ENCODE measurements around the gene PRKAR2B.
"Not testable (repeated sequence)": the region's sequence is repeated elsewhere in the genome, so short reads cannot be mapped to it uniquely, and the experiment has no call there.

Gene PRKAR2B

DNA sequence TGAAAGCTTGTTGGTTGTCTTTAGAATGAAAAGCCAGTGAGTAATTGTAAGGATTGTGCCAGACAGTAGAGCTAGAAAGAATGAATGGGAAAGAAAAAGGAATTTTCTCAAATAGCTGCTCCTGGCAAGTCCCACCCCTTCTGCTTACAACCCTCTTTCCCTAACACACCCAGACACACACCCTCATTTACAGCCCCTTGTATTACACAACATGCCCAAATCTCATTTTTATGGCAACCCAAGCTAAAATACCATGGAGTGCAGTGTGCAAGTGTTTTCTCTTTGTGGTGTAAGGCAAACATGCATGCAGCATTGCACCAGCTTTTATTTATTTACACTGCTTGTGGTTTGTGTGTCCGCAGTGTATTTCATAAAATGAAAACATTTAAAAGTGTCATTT lies 1.5 kb downstream of the PRKAR2B start:
- DNase-seq (ENCODE audit: extremely low spot score, insufficient read length, low read depth) (no peak), FAIRE-seq (no peak)

DNA sequence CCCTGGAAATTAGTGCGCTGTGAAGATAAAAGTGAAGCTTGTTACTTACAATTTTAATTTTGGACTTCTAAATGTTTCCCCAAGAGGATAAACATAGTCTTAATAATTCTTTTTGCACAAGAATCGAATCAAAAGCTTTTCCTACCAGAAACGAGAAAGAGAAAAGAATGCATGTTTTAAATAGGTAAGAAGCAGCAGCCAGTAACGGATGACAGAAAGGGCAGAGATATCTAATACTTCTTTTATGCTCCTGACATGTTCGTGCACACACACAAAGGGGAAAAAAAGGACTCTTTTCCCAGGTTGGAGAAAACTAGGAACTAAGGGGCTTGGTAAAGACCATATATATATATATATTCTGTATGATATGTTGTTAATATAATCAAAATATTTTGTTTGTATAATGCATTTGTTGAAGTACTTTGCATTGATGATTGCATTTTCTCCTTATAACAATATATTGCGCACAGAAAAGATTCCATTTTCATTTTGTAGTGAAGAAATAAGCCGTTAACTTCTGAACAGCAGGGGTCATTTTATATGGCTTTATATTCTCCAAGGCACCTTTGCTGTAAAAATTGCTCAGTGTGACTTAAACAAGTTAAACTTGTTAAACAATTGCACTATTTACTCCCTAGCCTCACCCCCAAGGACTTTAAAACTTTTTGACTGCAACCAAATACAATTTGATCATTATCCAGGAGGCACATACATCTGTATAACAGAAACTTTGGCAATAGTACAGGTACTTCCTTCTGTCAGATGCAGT lies 2.2 kb downstream of the PRKAR2B start:
- DNase-seq (ENCODE audit: extremely low spot score, insufficient read length, low read depth) (no peak), FAIRE-seq (no peak)

DNA sequence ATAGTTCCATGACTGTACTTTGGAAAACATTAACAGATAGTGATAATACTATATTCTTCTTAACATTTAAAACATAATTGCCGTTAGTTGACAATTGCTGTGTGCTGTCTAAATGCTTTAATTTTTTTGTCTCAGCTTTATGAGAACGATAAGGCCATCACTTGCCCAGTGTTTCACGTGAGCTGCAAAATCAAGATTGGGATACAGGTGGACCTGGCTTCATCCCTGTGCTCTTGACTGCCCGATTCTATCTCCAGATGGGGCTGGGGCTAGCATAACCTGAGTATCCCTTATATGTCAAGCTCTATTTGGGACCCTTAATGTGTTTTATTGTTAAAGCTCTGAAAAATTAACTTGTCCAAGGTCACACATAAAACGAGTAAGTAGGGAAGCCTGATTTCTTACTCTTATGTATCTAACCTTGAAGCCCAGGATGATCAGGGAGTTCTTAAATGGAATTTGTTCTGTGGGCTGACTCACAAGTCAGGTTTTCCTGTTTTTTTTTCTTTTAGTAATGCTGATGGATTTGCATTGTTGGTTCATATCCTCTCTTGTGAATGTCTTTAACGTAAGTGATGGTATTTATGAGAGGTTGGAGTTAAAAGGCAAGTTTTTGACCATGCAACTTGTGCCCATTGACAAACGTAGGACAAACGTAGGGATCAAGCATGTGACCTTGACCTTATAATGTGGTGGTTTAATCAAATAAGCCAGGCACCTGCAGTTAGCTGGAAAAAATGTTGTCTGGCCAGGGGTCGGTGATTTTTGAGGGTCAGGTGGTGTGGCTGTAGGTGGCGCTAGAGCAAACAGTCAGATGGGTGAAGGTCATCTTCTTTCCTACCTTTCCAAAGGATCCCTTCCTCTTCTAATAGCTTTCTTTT lies 3.6 kb downstream of the PRKAR2B start:
- FAIRE-seq = no peak
- no peak for DNase-seq (ENCODE audit: extremely low spot score, insufficient read length, low read depth)

DNA sequence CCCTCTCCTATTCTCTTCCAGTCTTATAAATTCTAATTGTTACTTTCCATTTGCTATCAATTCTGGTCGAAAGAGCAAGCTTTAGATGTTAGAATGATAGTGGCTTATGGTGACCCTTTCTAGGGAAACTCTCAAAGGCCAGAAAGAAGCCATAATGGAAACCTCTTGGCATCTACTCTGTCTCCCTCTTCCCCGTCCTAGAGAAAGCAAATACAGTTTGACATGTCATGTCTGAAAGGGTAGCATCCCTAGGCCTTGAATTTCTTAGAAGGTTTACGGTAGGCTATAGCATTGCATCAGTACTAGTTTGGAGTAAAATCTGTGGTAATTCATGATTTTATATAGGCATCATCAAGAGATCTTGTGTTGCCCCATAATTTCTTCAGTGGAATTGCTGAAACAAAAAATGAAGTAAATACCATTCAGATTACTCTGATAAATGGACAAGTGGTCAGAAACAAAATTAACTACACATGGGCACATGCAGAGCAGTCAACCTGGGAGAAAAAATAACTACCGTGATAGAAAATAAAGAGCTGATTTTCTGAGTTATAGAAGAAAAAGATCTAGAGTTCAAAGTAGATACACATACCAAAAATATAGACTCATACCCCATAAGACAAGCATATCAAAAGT lies 4.4 kb downstream of the PRKAR2B start:
- FAIRE-seq (no peak), DNase-seq (ENCODE audit: extremely low spot score, insufficient read length, low read depth) (no peak)

DNA sequence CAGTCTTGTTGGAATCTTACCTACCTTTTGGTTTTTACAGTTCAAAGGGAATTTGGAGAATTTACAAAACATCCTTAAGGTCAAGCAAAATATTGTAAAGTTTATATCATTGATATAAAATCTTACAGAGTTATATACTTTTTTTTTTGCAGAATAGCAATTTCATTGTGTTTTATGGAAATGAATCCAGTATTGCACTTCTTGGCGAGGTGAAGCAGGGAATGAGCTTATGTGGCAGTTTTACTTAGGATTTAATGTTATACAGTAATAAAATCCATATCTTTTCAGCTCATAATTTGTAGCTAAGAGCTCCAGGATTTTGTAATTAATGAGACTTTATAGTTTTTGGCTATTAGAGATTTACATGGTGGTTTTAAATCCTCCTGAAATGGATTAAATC lies 5.0 kb downstream of the PRKAR2B start:
- FAIRE-seq (no peak), DNase-seq (ENCODE audit: extremely low spot score, insufficient read length, low read depth) (no peak)

DNA sequence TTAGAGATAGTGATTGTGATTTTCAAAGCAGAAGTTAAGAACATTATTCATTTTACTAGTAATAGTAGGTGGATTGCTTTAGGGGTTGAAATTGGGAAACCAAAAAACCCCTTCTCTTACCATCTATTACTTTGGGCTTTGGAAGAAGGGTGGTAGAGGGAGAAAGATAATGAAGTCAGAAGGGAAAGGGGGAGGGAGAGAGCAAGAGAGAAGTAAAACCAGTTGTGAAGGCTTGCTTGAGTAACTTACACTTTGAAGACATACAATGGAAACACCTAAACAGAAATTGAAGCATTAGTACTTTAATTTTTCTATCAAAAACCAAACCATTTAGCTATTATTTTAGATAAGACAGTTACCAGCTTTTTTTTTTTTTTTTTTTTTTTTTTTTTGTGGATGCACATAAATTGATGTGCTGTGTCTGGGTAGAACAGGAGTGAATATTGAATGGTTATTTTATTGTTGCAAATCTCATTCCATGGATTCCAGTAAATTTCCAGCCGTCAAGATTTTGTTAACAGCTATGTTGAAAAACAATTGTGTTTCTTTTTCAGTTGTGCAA lies 5.5 kb downstream of the PRKAR2B start:
- FAIRE-seq = no peak

DNA sequence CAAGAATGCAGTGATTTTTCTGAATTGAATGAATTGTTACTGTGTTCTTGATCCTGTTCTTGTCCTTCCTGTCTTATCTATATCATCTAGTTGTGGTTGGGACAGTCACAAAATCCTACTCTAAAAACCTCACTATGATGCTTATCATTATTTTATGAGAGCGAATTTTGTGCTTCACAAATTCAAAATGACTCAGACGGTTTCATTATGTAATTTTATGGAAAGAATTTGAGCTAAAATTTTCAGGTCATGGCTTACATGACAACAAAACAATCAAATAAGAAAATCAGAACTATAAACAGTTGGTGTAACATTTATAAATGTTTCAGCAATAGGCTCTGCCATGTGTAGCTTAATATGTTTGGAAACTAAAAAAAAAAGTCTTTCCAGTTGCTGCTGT lies 6.9 kb downstream of the PRKAR2B start:
- FAIRE-seq (no peak), DNase-seq (ENCODE audit: extremely low spot score, insufficient read length, low read depth) (no peak)

More for the DNA sequence above, 5.5 kb downstream of the PRKAR2B start:
- DNase-seq (ENCODE audit: extremely low spot score, insufficient read length, low read depth) = no peak

DNA sequence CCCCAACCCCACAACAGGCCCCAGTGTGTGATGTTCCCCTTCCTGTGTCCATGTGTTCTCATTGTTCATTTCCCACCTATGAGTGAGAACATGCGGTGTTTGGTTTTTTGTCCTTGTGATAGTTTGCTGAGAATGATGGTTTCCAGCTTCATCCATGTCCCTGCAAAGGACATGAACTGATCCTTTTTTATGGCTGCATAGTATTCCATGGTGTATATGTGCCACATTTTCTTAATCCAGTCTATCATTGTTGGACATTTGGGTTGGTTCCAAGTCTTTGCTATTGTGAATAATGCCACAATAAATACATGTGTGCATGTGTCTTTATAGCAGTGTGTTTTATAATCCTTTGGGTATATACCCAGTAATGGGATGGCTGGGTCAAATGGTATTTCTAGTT lies 10.5 kb downstream of the PRKAR2B start:
- not testable (repeated sequence) for FAIRE-seq; DNase-seq (ENCODE audit: extremely low spot score, insufficient read length, low read depth)

DNA sequence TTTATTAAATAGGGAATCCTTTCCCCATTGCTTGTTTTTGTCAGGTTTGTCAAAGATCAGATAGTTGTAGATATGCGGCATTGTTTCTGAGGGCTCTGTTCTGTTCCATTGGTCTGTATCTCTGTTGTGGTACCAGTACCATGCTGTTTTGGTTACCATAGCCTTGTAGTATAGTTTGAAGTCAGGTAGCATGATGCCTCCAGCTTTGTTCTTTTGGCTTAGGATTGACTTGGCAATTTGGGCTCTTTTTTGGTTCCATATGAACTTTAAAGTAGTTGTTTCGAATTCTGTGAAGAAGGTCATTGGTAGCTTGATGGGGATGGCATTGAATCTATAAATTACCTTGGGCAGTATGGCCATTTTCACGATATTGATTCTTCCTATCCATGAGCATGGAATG lies 11.6 kb downstream of the PRKAR2B start:
- DNase-seq (ENCODE audit: extremely low spot score, insufficient read length, low read depth); FAIRE-seq: not testable (repeated sequence)

DNA sequence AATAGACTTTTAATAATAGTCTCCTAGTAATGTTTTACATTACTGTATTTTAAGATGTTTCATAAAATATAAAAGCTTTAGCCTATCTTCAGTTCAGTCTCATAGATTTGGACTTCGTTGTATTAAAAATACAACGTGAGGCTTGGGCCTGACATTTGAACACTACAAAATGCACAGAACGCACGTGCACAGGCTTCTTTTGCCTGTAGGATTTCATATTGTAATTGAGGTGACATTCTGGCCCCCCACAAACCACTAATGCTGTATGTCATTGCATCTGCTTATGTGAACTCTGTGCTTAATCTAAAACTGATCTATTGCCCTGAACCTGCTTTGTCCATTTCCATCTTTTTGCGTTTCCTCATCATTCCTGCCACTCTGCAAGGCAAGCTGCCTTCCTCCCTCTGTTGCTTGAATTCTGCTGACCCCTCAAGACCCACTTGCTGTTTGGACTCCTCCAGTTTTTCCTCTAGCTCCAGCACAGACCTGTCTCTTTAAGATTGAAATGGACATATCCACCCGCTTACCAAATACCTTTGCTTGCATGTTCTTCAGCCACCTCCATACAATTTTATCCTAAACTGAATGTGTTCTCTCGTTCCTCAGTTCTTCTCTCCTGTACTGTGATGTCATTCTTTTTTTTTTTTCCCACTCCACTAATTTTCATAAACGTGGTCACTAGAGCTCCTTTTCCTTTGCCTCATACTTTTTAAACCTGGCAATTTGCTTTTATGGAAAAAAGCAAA lies 12.4 kb downstream of the PRKAR2B start:
- no peak for DNase-seq (ENCODE audit: extremely low spot score, insufficient read length, low read depth)
- FAIRE-seq = no peak

DNA sequence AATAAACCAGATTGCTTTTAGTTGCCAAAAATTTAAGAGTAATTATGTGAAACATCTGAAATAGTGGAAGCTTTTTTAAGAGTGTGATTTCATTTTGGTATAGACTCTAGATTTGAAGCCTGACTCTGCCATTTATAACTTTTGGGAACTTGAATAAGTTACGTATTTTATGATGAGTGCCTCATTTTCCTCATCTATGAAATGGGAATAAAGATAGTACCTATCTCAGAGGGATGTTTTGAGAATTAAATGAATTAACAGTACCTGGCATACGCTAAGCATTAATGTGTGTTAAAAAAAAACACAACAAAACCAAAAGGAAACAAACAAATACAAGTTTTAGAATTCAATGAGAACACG lies 12.9 kb downstream of the PRKAR2B start:
- FAIRE-seq (no peak), DNase-seq (ENCODE audit: extremely low spot score, insufficient read length, low read depth) (no peak)

DNA sequence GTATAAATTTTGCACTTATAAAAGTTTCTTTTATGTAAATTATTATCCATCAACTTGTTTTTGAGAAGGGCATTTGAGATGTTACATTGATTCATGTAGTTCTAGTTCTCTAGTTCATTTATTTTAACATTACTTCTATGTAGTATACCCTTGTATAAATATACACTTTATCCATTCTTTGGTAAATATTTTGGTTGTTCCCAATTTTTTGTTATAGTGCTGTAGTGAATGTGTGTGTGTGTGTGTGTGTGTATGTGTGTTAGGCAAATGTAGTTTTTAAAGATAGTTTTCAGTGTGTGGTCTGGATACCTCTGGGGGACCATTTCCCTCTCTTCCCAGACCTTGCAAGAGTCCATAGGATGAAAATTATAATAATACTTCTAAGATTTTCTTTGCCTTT lies 15.0 kb downstream of the PRKAR2B start:
- DNase-seq (ENCODE audit: extremely low spot score, insufficient read length, low read depth) = no peak
- FAIRE-seq = no peak

DNA sequence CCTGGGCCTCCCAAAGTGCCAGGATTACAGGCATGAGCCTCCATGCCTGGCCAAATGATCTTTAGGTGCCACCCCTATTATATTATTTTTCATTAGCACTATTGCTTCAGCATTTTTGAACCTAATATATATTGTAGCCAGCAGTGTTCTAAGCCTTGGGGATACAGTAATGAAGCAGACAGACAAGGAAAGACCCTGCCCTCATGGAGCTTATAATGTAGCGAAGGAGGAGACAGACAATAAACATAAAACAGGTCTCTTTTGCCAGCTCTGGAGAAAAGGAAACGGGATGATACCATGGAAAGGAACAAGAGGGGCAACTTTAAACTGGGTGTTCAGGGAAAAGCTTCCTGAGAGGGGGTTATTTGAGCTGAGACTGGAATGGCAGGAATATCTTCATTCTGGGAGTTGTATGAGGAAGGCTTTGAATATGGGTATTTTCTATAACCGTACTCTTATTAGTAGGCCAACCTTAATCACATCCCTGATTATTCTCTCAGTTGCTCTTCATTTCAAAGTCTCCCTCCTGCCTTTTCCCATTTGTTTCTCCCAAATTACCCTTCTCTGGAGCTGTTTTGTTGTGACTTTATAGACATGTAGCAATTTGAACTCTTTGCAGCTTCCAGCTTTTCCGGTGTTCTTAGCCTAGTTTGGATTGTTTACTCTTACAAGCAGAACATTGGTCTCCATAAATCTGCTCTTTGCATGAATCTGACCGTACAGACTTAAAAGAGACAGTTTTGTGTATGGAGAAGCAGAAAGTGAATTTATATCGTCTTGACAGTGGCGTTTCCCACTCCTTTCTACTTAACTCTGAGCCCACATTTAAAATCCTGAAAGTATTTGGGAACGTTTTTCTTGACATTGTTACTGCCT lies 19.0 kb downstream of the PRKAR2B start:
- no peak for DNase-seq (ENCODE audit: extremely low spot score, insufficient read length, low read depth)
- FAIRE-seq = no peak

DNA sequence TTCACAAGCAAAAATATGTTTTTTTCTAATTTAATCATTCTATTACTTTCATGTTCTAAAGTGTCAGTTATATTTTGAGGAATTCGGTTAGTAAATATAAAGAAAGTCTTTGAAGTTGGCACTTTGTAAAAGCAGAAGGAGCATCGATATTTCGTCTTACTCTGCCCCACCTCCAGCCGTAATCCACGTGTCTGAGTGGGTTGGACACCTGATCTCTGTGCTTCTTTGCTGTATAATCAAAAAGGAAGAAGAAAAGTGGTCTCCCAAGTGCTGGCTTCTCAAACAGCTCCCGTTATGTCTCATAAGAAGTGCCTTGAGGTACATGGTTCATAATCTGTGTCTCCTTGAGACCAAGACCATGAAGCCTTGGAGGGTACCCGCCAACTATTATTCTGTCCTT lies 19.8 kb downstream of the PRKAR2B start:
- FAIRE-seq (no peak), DNase-seq (ENCODE audit: extremely low spot score, insufficient read length, low read depth) (no peak)

DNA sequence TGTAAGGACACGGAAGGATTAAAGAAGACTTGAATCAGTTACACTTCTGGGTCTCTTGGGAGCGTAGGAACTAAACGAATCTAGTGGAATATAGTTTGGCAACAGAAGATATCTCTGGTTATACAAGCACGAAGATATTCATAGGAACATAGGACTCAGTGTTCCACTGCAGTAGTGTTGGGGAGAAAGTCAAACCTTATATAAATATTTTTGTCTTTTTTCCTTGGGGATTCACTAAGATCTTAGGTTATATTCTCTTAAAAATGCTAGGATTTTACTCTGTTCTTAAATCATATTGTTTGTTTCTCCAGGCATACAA lies 21.4 kb downstream of the PRKAR2B start:
- DNase-seq (ENCODE audit: extremely low spot score, insufficient read length, low read depth) = no peak
- FAIRE-seq = no peak

DNA sequence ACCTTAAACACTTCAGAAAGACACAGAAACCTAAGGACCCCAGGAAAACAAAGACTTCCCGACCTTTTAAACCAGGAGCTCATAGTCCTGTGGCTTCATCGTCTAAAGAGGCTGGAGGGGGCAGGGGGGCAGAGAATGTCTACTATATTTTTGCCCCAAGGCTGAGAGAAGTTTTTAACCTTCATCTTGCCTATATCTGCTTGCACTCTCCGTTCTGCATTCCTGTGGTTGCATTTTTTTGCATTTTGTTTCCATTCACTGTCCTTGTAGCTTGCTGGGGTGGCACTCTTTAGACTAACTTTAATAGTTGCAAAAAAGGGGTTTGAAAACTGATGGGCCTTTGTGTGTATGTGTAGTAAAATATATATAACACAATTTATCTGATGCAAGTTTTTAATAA lies 23.7 kb downstream of the PRKAR2B start:
- DNase-seq (ENCODE audit: extremely low spot score, insufficient read length, low read depth) (no peak), FAIRE-seq (no peak)

DNA sequence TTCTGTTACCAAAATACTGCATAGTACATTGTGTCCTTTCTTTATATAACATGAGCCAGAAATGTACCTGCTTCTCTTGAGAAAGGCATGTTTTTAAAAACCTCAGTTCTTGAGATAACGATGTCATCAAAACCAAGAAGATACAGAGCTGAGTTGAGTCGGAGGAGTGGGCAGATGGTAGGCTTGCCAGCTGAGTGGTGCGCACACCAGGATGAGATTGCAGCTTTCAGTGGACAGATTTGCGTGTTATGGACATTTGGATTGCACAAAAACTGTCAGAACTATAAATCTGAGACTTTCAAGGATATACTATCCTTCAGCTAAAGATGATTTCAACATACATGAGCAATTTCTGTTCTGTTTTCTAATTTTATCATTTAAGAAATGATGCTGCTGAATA lies 25.0 kb downstream of the PRKAR2B start:
- FAIRE-seq = no peak
- no peak for DNase-seq (ENCODE audit: extremely low spot score, insufficient read length, low read depth)

DNA sequence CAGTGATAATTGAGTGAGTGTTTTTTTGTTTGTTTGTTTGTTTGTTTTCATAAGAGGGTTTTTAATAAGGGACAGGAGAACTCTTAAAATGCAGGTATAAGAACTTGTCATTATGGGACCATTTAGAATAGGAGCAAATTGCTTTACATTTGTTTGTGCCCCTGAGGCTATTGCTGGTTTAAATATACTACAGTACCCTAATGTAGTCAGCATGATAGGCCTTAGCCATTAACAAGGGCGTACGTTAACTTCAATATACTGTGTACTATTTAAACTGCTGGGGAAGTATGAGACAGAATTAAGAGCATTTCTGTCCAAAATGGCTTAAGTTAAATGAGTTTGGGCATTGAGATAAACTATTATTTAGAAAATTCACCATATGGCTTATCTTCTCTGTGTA lies 26.2 kb downstream of the PRKAR2B start:
- FAIRE-seq (no peak), DNase-seq (ENCODE audit: extremely low spot score, insufficient read length, low read depth) (no peak)

DNA sequence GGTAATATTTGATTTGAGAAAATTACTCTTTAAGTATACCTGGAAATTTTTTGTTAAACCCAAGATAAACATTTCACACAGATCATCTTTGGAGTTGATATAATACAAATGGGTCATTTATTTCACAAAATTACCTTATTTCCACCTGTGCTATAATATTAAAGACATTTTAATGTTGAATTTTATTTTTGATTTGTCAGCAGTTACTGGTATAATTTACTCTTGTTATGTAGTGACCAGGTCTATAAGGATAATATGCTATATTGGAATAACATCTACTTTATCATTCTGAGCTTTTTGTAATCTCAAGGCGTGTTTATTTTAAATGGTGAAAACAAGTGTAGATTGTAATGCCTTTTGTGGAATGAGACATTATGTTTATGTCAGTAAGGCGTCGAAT lies 26.6 kb downstream of the PRKAR2B start:
- no peak for DNase-seq (ENCODE audit: extremely low spot score, insufficient read length, low read depth)
- no peak for FAIRE-seq
